Measurements from ENCODE around the gene NUFIP2.

Gene NUFIP2

GRCh38 chr17:29248845-29249244 lies 45.1 kb downstream of the NUFIP2 start:
- no peak overlapping the region for H4K8ac ChIP-seq (ENCODE audit: low read length)
- peaks cover 0 to 2% of the 10 kb centered on the region in 2 experiments for H3K36me3 ChIP-seq (ENCODE audit: control insufficient read depth in 1 of 2, insufficient read depth in 2 of 2, low read depth in 1 of 2, low read length in 2 of 2)
- peak overlapping the region in 1 of 2 experiments; percentile 19 for H3K18ac ChIP-seq (ENCODE audit: low read depth in 1 of 2, low read length in 2 of 2)
- WGBS = 94% methylated on average over 5 of the region's 5 CpGs
- no peak overlapping the region for H2AFZ ChIP-seq (ENCODE audit: low read depth, low read length)
- H2BK120ac ChIP-seq (ENCODE audit: low read depth, low read length) = no peak overlapping the region
- H3K27ac ChIP-seq (ENCODE audit: low read length, poor library complexity, severe bottlenecking) = no peak overlapping the region
- H3K14ac ChIP-seq (ENCODE audit: low read length in 2 of 2) = peak overlapping the region in 1 of 2 experiments; percentile 39
- peak overlapping the region; percentile 83 for H2AK5ac ChIP-seq (ENCODE audit: low read length, severe bottlenecking)
- H2BK12ac ChIP-seq (ENCODE audit: low read length in 2 of 2) = no peak overlapping the region
- H3K79me1 ChIP-seq (replicated peaks; ENCODE audit: low read length, poor library complexity, severe bottlenecking) = no peaks in the 10 kb centered on the region
- no peak overlapping the region for H3K4me3 ChIP-seq (ENCODE audit: insufficient read depth in 1 of 2, low read depth in 1 of 2, low read length in 2 of 2)
- H3K4me1 ChIP-seq (ENCODE audit: control insufficient read depth, insufficient read depth, low read depth, low read length) = peaks cover 17% of the 10 kb centered on the region
- H3K23ac ChIP-seq (ENCODE audit: low read length in 2 of 2) = no peak overlapping the region
- DNase-seq = no peak
- no peak overlapping the region for H3K4ac ChIP-seq (ENCODE audit: low read depth in 1 of 2, low read length in 2 of 2)
- H3K9me3 ChIP-seq (ENCODE audit: control insufficient read depth, low read length) = no peaks in the 10 kb centered on the region
- no peak overlapping the region for H3K9ac ChIP-seq (ENCODE audit: low read length)
- H2BK15ac ChIP-seq (ENCODE audit: low read depth, poor library complexity, severe bottlenecking) = no peak overlapping the region
- H4K91ac ChIP-seq (ENCODE audit: low read length) = no peak overlapping the region
- no peaks in the 10 kb centered on the region for H3K27me3 ChIP-seq (ENCODE audit: control insufficient read depth in 1 of 2, insufficient read depth in 1 of 2, low read length in 2 of 2)
- H3K4me2 ChIP-seq (ENCODE audit: low read length, poor library complexity, severe bottlenecking) = no peak overlapping the region
- no peak overlapping the region for H2BK5ac ChIP-seq (ENCODE audit: low read depth, low read length, poor library complexity, severe bottlenecking)

- DNase-seq = no peak
- no peak overlapping the region for H2BK15ac ChIP-seq (ENCODE audit: low read depth, poor library complexity, severe bottlenecking)
- no peak overlapping the region for H2BK12ac ChIP-seq (ENCODE audit: low read length in 2 of 2)
- no CpG with 5 or more reads among the region's 2 CpGs for WGBS
- H2BK5ac ChIP-seq (ENCODE audit: low read depth, low read length, poor library complexity, severe bottlenecking) = no peak overlapping the region
- peaks cover 19% of the 10 kb centered on the region for H3K4me1 ChIP-seq (ENCODE audit: control insufficient read depth, insufficient read depth, low read depth, low read length)
- H3K9ac ChIP-seq (ENCODE audit: low read length) = no peak overlapping the region
- no peak overlapping the region for H3K4me2 ChIP-seq (ENCODE audit: low read length, poor library complexity, severe bottlenecking)
- no peak overlapping the region for H3K4me3 ChIP-seq (ENCODE audit: insufficient read depth in 1 of 2, low read depth in 1 of 2, low read length in 2 of 2)
- no peak overlapping the region for H4K91ac ChIP-seq (ENCODE audit: low read length)
- no peaks in the 10 kb centered on the region for H3K27me3 ChIP-seq (ENCODE audit: control insufficient read depth in 1 of 2, insufficient read depth in 1 of 2, low read length in 2 of 2)
- no peaks in the 10 kb centered on the region for H3K36me3 ChIP-seq (ENCODE audit: control insufficient read depth in 1 of 2, insufficient read depth in 2 of 2, low read depth in 1 of 2, low read length in 2 of 2)
- H3K9me3 ChIP-seq (ENCODE audit: control insufficient read depth, low read length) = no peaks in the 10 kb centered on the region
- H3K23ac ChIP-seq (ENCODE audit: low read length in 2 of 2) = no peak overlapping the region
- H4K8ac ChIP-seq (ENCODE audit: low read length) = no peak overlapping the region
- no peak overlapping the region for H3K27ac ChIP-seq (ENCODE audit: low read length, poor library complexity, severe bottlenecking)
- no peak overlapping the region for H2AFZ ChIP-seq (ENCODE audit: low read depth, low read length)
- no peaks in the 10 kb centered on the region for H3K79me1 ChIP-seq (replicated peaks; ENCODE audit: low read length, poor library complexity, severe bottlenecking)
- no peak overlapping the region for H3K4ac ChIP-seq (ENCODE audit: low read depth in 1 of 2, low read length in 2 of 2)
- peak overlapping the region; percentile 57 for H2AK5ac ChIP-seq (ENCODE audit: low read length, severe bottlenecking)
- no peak overlapping the region for H2BK120ac ChIP-seq (ENCODE audit: low read depth, low read length)
- H3K14ac ChIP-seq (ENCODE audit: low read length in 2 of 2) = no peak overlapping the region
- H3K18ac ChIP-seq (ENCODE audit: low read depth in 1 of 2, low read length in 2 of 2) = no peak overlapping the region
Measured at GRCh38 chr17:29247219-29247618, 46.7 kb downstream of the NUFIP2 start.

GRCh38 chr17:29246628-29247027 lies 47.3 kb downstream of the NUFIP2 start, which contains the start of gene CRYBA1:
Gene CRYBA1, plus strand, starts transcription at chr17:29246859. Its CDS starts 5 bp downstream, at chr17:29246864.
- no peak within 1 kb of the TSS for H3K4me2 ChIP-seq (ENCODE audit: low read length, poor library complexity, severe bottlenecking)
- no peaks in the 10 kb centered on the region for H3K27me3 ChIP-seq (ENCODE audit: control insufficient read depth in 1 of 2, insufficient read depth in 1 of 2, low read length in 2 of 2)
- no peak for DNase-seq
- 94% methylated on average over 1 of the region's 1 CpG for WGBS
- H2BK120ac ChIP-seq (ENCODE audit: low read depth, low read length) = no peak within 1 kb of the TSS
- no peak within 1 kb of the TSS for H2BK15ac ChIP-seq (ENCODE audit: low read depth, poor library complexity, severe bottlenecking)
- no peaks in the 10 kb centered on the region for H3K9me3 ChIP-seq (ENCODE audit: control insufficient read depth, low read length)
- no peak within 1 kb of the TSS for H3K4ac ChIP-seq (ENCODE audit: low read depth in 1 of 2, low read length in 2 of 2)
- no peak within 1 kb of the TSS for H2AFZ ChIP-seq (ENCODE audit: low read depth, low read length)
- no peaks in the 10 kb centered on the region for H3K79me1 ChIP-seq (replicated peaks; ENCODE audit: low read length, poor library complexity, severe bottlenecking)
- H3K18ac ChIP-seq (ENCODE audit: low read depth in 1 of 2, low read length in 2 of 2) = peak within 1 kb of the TSS in 1 of 2 experiments; percentile 43
- no peak within 1 kb of the TSS for H4K8ac ChIP-seq (ENCODE audit: low read length)
- peak within 1 kb of the TSS; percentile 57 for H2AK5ac ChIP-seq (ENCODE audit: low read length, severe bottlenecking)
- no peak within 1 kb of the TSS for H3K4me3 ChIP-seq (ENCODE audit: insufficient read depth in 1 of 2, low read depth in 1 of 2, low read length in 2 of 2)
- peak within 1 kb of the TSS; percentile 5 for H3K9ac ChIP-seq (ENCODE audit: low read length)
- H3K27ac ChIP-seq (ENCODE audit: low read length, poor library complexity, severe bottlenecking) = no peak within 1 kb of the TSS
- H2BK5ac ChIP-seq (ENCODE audit: low read depth, low read length, poor library complexity, severe bottlenecking) = no peak within 1 kb of the TSS
- H4K91ac ChIP-seq (ENCODE audit: low read length) = no peak within 1 kb of the TSS
- H2BK12ac ChIP-seq (ENCODE audit: low read length in 2 of 2) = no peak within 1 kb of the TSS
- H3K4me1 ChIP-seq (ENCODE audit: control insufficient read depth, insufficient read depth, low read depth, low read length) = peaks cover 17% of the 10 kb centered on the region
- H3K36me3 ChIP-seq (ENCODE audit: control insufficient read depth in 1 of 2, insufficient read depth in 2 of 2, low read depth in 1 of 2, low read length in 2 of 2) = no peaks in the 10 kb centered on the region
- no peak within 1 kb of the TSS for H3K23ac ChIP-seq (ENCODE audit: low read length in 2 of 2)
- no peak within 1 kb of the TSS for H3K14ac ChIP-seq (ENCODE audit: low read length in 2 of 2)

- WGBS = 96% methylated on average over 6 of the region's 6 CpGs
- Histone ChIP-seq H3K27ac (ENCODE audit: low read length, poor library complexity, severe bottlenecking) (no peak overlapping the region), H2BK15ac (ENCODE audit: low read depth, poor library complexity, severe bottlenecking) (no peak overlapping the region), H3K23ac (ENCODE audit: low read length in 2 of 2) (no peak overlapping the region), H4K8ac (ENCODE audit: low read length) (no peak overlapping the region), H3K4me1 (ENCODE audit: control insufficient read depth, insufficient read depth, low read depth, low read length) (peaks cover 20% of the 10 kb centered on the region), H3K14ac (ENCODE audit: low read length in 2 of 2) (no peak overlapping the region), H4K91ac (ENCODE audit: low read length) (no peak overlapping the region), H3K36me3 (ENCODE audit: control insufficient read depth in 1 of 2, insufficient read depth in 2 of 2, low read depth in 1 of 2, low read length in 2 of 2) (no peaks in the 10 kb centered on the region), H2BK120ac (ENCODE audit: low read depth, low read length) (no peak overlapping the region), H3K27me3 (ENCODE audit: control insufficient read depth in 1 of 2, insufficient read depth in 1 of 2, low read length in 2 of 2) (no peaks in the 10 kb centered on the region), H3K4me2 (ENCODE audit: low read length, poor library complexity, severe bottlenecking) (no peak overlapping the region), H3K79me1 (replicated peaks; ENCODE audit: low read length, poor library complexity, severe bottlenecking) (no peaks in the 10 kb centered on the region), H2BK5ac (ENCODE audit: low read depth, low read length, poor library complexity, severe bottlenecking) (no peak overlapping the region), H3K4me3 (ENCODE audit: insufficient read depth in 1 of 2, low read depth in 1 of 2, low read length in 2 of 2) (no peak overlapping the region), H3K9me3 (ENCODE audit: control insufficient read depth, low read length) (no peaks in the 10 kb centered on the region), H3K9ac (ENCODE audit: low read length) (no peak overlapping the region), H3K4ac (ENCODE audit: low read depth in 1 of 2, low read length in 2 of 2) (no peak overlapping the region), H3K18ac (ENCODE audit: low read depth in 1 of 2, low read length in 2 of 2) (no peak overlapping the region), H2BK12ac (ENCODE audit: low read length in 2 of 2) (peak overlapping the region in 1 of 2 experiments; percentile 4), H2AK5ac (ENCODE audit: low read length, severe bottlenecking) (peak overlapping the region; percentile 7), H2AFZ (ENCODE audit: low read depth, low read length) (no peak overlapping the region)
- DNase-seq = no peak
Measured at GRCh38 chr17:29245401-29245800, 48.5 kb downstream of the NUFIP2 start.
